Stimulated activated naive CD8-positive, alpha-beta T cell treated with anti-CD3 and anti-CD28 coated beads, Interleukin-15, Interleukin-2, amounts not matched to agents 100 U/mL and 50 U/mL, for 24 hours (primary cell): ENCODE measurements around the gene EP300.
A peak's percentile ranks its signal among the peaks of the same experiment; 100 is the strongest.
"Not testable (repeated sequence)": the region's sequence is repeated elsewhere in the genome, so short reads cannot be mapped to it uniquely, and the experiment has no call there.

Experiments used
- ATAC-seq: fragments of 150-1000 bp; cut with Tn5 transposase; one replicate; pipeline ENCODE4 v1.10.0; 2021
- DNase-seq: peaks from one replicate; pipeline ENCODE4 v3.0.0; 2021

The EP300 gene

GRCh38 chr22:41152902-41153301 is 60.5 kb downstream of the EP300 start:
- DNase-seq (no peak), ATAC-seq (no peak)

DNA sequence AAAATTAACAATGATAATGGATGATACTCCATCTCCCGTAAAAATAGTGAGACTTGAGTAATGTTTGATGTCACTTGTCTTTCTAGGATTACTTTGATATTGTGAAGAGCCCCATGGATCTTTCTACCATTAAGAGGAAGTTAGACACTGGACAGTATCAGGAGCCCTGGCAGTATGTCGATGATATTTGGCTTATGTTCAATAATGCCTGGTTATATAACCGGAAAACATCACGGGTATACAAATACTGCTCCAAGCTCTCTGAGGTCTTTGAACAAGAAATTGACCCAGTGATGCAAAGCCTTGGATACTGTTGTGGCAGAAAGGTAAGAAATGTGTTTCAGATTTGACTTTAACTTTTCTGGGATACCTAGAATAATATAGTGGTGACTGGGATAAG is 64.7 kb downstream of the EP300 start:
- DNase-seq (no peak), ATAC-seq (no peak)

- ATAC-seq (no peak), DNase-seq (no peak)
Measured at GRCh38 chr22:41169157-41169556, 76.8 kb downstream of the EP300 start.

GRCh38 chr22:41171996-41172395 is 79.6 kb downstream of the EP300 start:
- no peak for ATAC-seq
- DNase-seq, result no peak

DNA sequence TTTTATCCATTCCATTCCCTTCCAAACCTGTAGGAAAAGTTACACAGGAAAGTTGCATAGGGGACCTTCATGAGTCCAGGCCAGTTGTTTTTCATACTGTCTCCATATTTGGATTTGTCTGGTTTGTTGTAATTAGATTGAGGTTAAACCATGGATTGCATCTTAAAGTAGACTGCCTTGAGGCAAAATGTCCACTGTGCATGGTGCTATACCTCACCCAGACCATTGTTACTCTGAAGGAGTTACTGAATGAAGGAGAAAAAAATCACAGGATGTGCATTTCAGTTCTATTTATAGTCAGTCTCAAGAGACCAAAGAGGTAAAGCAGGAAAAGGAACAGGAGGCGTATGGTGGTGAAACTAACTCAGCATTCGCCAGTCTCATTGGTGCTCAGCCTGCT is 83.2 kb downstream of the EP300 start:
- DNase-seq, result no peak

DNA sequence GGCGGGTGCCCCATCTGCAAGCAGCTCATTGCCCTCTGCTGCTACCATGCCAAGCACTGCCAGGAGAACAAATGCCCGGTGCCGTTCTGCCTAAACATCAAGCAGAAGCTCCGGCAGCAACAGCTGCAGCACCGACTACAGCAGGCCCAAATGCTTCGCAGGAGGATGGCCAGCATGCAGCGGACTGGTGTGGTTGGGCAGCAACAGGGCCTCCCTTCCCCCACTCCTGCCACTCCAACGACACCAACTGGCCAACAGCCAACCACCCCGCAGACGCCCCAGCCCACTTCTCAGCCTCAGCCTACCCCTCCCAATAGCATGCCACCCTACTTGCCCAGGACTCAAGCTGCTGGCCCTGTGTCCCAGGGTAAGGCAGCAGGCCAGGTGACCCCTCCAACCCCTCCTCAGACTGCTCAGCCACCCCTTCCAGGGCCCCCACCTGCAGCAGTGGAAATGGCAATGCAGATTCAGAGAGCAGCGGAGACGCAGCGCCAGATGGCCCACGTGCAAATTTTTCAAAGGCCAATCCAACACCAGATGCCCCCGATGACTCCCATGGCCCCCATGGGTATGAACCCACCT is 84.7 kb downstream of the EP300 start:
- DNase-seq, result no peak
- ATAC-seq, result no peak

More for the DNA sequence above, 83.2 kb downstream of the EP300 start:
- no peak for ATAC-seq

GRCh38 chr22:41177622-41178424 is 85.4 kb downstream of the EP300 start:
- ATAC-seq, result no peak
- no peak for DNase-seq

DNA sequence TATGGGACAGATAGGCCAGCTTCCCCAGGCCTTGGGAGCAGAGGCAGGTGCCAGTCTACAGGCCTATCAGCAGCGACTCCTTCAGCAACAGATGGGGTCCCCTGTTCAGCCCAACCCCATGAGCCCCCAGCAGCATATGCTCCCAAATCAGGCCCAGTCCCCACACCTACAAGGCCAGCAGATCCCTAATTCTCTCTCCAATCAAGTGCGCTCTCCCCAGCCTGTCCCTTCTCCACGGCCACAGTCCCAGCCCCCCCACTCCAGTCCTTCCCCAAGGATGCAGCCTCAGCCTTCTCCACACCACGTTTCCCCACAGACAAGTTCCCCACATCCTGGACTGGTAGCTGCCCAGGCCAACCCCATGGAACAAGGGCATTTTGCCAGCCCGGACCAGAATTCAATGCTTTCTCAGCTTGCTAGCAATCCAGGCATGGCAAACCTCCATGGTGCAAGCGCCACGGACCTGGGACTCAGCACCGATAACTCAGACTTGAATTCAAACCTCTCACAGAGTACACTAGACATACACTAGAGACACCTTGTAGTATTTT is 86.1 kb downstream of the EP300 start:
- DNase-seq, result no peak
- ATAC-seq, result no peak

DNA sequence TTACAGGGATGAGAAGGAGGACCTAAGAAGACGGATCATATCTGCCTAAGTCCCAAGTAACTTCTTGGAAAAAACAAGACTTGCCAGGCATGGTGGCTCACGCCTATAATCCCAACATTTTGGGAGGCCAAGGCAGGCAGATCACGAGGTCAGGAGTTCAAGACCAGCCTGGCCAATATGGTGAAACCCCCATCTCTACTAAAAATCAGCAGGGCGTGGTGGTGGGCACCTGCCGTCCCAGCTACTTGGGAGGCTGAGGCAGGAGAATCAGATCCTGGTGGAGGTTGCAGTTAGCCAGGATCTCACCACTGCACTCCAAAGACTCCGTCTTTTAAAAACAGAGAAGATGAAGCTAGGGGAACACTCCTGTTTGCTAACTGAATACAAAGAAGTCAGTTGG is 88.0 kb downstream of the EP300 start:
- ATAC-seq, DNase-seq: not testable (repeated sequence)

DNA sequence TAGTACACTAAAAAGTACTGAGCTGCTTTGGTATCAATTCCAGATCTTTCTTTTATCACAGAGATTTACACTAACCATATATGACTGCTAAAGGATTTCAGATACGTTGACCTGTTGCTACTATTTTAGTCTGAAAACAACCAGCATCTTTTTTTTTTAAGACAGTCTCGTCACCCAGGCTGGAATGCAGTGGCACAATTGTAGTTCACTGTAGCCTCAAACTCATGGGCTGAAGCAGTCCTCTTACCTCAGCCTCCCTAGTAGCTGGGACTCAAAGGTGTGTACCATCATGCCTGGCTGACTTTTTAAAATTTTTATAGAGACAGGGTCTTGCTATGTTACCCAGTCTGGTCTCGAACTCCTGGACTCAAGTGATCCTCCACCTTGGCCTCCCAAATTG is 88.5 kb downstream of the EP300 start:
- ATAC-seq (no peak), DNase-seq (no peak)

DNA sequence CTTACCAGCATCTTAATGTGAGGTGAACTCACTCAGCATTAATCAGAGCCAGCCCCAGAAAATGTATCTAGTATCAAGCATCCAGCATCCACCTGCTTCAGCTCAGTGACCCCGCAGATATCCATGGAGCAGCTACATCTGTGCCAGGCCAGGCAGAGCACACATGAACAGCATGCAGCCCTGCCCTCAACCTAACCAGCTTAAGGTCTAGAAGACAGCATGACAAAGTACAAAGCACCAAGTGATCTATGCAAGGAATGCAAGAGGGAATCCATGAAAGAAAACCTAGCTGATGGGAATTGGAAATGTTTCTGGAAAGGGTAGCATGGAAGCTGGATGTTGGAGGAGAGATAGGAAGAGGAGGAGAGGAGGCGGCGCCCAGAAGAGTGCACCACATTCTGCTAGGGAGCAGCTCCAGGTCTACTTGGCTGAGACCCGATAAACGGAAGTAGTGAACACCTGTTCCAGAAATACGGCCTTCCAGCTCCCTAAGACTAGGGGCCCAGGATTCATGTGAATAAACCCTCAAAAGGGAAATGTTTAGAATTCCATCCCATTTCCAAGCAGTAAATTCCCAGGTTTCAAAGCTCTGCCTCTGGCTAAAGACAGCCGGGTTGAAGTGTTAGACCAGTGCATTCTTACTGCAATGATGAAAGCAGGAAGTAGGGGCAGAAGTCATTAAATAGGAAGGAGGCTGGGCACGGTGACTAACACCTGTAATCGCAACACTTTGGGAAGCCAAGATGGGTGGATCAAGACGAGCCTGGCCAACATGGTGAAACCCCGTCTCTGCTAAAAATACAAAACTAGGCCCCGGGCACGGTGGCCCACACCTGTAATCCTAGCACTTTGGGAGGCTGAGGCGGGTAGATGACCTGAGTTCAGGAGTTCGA is 89.2 kb downstream of the EP300 start:
- no peak for DNase-seq
- no peak for ATAC-seq

DNA sequence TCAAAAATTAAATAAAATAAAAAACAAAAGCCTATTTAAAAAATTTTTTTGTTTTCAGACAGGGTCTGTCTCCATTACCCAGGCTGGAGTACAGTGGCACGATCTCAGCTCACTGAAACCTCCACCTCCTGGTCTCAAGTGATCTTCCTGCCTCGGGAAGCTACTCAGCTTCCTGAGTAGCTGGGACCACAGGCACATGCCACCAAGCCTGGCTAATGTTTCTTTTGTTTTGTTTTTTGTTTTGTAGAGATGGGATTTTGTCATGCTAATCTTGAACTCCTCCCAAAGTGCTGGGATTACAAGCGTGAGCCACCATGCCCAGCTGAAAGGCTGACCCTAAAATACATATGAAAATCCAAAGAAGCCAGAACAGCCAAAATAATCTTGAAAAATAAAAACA is 92.3 kb downstream of the EP300 start:
- ATAC-seq, result no peak
- DNase-seq, result no peak

DNA sequence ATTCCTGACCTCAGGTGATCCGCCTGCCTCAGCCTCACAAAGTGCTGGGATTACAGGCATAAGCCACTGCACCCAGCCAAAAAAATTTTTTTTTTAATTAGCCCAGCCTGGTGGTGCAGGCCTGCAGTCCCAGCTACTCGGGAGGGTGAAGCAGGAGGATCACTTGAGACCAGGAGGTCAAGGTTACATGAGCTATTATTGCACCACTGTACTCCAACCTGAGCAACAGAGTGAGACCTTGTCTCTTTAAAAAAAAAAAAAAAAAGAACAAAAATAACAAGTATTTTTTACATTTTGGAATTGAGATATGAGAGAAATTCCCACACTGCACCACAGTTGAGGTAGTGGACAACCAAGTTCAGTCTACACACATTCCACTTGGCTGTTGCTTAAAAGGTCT is 99.1 kb downstream of the EP300 start:
- no peak for ATAC-seq

DNA sequence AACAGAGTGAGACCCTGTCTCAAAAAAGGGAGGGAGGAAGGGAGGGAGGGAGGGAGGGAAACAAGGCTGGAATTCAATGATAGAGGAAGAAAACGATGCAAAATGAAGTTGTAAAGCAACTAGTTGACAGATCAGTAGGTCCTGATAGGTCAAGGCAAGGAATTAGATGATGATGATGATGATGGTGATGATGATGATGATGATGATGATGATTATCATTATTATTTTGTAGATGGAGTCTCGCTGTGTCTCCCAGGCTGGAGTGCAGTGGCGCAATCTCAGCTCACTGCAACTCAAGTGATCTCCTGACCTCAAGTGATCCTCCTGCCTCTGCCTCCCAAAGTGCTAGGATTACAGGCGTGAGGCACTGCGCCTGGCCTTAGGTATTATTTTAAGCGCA is 101.4 kb downstream of the EP300 start:
- ATAC-seq (no peak), DNase-seq (no peak)

More for the DNA sequence above, 99.1 kb downstream of the EP300 start:
- no peak for DNase-seq

GRCh38 chr22:41197038-41197972 is 104.9 kb downstream of the EP300 start:
- DNase-seq (peak; percentile 90), ATAC-seq (peak; percentile 87)

DNA sequence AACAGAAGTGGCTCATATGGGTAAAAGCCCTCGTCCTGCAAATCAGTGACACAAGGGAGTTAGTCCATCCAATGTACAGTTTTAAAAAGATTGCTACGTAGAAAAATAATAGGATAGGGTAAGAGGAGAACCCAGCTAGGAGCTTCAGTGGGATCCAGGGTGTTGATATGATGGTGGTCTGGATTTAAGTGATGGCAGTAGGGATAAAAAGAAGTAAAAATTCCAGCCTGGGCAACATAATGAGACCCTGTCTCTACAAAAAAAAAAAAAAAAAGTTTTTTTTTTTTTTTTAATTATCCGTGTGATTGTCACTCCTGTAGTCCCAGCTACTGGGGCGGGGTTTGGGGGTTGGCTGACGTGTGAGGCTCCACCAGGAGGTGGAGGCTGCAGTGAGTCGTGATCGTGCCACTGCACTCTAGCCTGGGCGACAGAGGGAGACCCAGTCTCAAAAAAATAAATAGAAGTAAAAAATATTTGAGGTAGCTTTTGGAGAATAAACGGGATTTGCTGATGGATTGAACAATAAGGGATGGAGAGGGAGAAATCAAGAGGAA is 105.7 kb downstream of the EP300 start:
- DNase-seq, result peak; percentile 67

DNA sequence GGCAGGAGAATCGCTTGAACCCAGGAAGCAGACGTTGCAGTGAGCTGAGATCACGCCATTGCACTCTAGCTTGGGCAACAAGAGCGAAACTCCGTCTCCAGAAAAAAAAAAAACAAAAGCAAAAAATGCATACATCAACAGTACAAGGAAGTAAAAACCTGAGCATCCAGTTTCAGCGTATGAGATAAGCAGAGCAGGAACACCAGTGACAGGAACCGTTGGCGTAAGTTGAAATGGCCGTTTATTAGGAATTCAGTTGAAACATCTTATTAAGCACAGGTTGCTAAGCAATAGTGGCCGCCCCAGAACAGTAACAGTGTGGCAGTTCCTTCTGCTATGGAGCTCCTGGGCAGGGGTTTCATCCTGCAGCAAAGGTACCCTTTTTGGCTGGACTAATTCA is 108.7 kb downstream of the EP300 start:
- no peak for ATAC-seq

More for the DNA sequence above, 105.7 kb downstream of the EP300 start:
- ATAC-seq, result peak; percentile 55

DNA sequence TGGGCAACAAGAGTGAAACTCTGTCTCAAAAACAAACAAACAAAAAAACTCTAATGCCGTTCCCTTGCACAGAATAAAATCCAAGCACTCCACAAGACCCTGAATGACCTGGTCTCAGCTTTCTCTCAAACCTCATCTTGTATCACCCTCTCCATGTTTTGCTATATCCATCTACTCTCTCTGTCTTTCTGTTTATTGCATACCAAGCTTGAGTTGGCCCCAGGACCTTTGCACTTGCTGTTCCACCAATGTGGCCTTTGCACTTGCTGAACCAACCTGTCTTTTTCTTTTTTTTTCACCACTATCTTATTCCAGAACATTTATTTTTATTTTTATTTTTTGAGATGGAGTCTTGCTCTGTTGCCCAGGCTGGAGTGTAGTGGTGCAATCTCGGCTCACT is 110.7 kb downstream of the EP300 start:
- ATAC-seq, result no peak
- DNase-seq, result no peak

More for the DNA sequence above, 108.7 kb downstream of the EP300 start:
- no peak for DNase-seq

DNA sequence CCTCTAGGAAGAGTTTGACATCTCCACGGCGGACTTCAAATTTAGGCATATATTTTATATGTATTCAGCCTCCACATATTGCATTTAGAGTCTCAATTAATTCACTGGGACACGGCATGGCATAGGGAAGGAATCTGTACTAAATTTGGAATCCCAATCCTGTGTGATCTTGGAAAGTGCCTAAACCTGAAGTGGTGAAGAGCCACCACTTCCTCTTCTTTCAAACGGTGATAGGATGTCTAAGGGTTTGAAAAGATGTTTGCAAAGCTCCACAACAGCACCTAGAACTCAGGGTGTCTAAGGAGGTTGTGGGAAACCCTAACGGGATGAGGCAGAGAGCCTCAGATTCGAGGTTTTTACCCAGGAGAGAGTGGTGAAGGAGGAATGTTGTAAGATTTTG is 111.7 kb downstream of the EP300 start:
- DNase-seq, result no peak
- ATAC-seq, result no peak

- DNase-seq (peak; percentile 99), ATAC-seq (peak; percentile 100)
Measured at GRCh38 chr22:41204992-41205900, 112.9 kb downstream of the EP300 start, which contains the start of gene L3MBTL2. Gene L3MBTL2 (plus strand): TSS chr22:41205312. CDS start chr22:41205363, 51 bp downstream.
